HepG2 (cell line): ENCODE results near the gene MALRD1. TPM values are rescaled to one million over a fixed set of nuclear protein-coding genes. Genes with fewer than 3 reads are reported as not detected.

ENCODE experiments used
- ATAC-seq: fragments of 200-7000 bp; cut with Tn5 transposase; 3 replicates; pipeline ENCODE4 v1.9.1; 2020; ENCODE audit warnings: mild to moderate bottlenecking, moderate library complexity
- BruUV-seq: library from RNA; stranded (reverse); fragments of 400-500 nt; replicated peaks from 2 replicates; lab custom pipeline; 2021; lab: Mats Ljungman, UMichigan
- CTCF ChIA-PET: fragments of 300-600 bp; formaldehyde crosslinking; extraction: SDS; loops from one replicate; lab custom pipeline; 2021; ENCODE audit warnings: low total read pairs, inconsistent platforms, low intra/inter-chr PET ratio; lab: Yijun Ruan, JAX
- POLR2A ChIA-PET: fragments of 350-600 bp; sonication (Branson Sonifier 250); formaldehyde crosslinking; loops from one replicate; lab custom pipeline; 2020; ENCODE audit warnings: antibody characterized with exemption, inconsistent platforms; lab: Yijun Ruan, JAX
- DNase-seq: peaks from one replicate; pipeline ENCODE4 v3.0.0-alpha.2; 2015; ENCODE audit warnings: low spot score
- FAIRE-seq: peaks from 3 replicates; lab custom pipeline; 2011; peaks lifted over from hg19 to GRCh38; lab: Jason Lieb, UNC
- H2AFZ ChIP-seq: one replicate; pipeline ENCODE4 v1.6.1; 2011; ENCODE audit warnings: low read length, inconsistent platforms
- H3K27ac ChIP-seq: fragments of 300-600 bp; 3 replicates; pipeline ENCODE4 v1.8.0; 2011; ENCODE audit warnings: mixed run types, mild to moderate bottlenecking, mixed read lengths, low read length, inconsistent platforms; ENCODE audit not compliant: insufficient read depth; ENCODE audit errors: extremely low read length
- H3K27me3 ChIP-seq, 2 experiments: fragments of 200-600 bp in 1 of 2; 2 replicates in 1 of 2; 3 replicates in 1 of 2; pipeline versions ENCODE4 v1.6.0 to v1.8.0; 2011; ENCODE audit warnings: low read length in 2 of 2, mild to moderate bottlenecking in 2 of 2, moderate library complexity in 2 of 2, inconsistent platforms in 1 of 2; ENCODE audit not compliant: insufficient read depth in 2 of 2, control insufficient read depth in 1 of 2
- H3K36me3 ChIP-seq, 2 experiments: fragments of 200-600 bp in 1 of 2; replicated peaks in 1 of 2; 2 replicates in 1 of 2; 3 replicates in 1 of 2; pipeline versions ENCODE4 v1.5.1 to v1.8.0; 2011; ENCODE audit warnings: low read length in 2 of 2, inconsistent platforms in 1 of 2; ENCODE audit not compliant: insufficient read depth in 2 of 2, control insufficient read depth in 1 of 2
- H3K4me1 ChIP-seq: 2 replicates; pipeline ENCODE4 v1.5.1; 2012; ENCODE audit warnings: low read length, inconsistent platforms; ENCODE audit not compliant: insufficient read depth
- H3K4me2 ChIP-seq: 2 replicates; pipeline ENCODE4 v1.6.0; 2011; ENCODE audit warnings: low read depth, low read length, inconsistent platforms
- H3K4me3 ChIP-seq, 3 experiments: fragments of 200-600 bp in 1 of 3; sonication (generic), shearing (Covaris generic) in 1 of 3; replicated peaks in 1 of 3; 2 replicates each; pipeline ENCODE4 v1.5.1; 2011 to 2016; ENCODE audit warnings: low read length in 3 of 3, inconsistent platforms in 2 of 3, low read depth in 2 of 3, mild to moderate bottlenecking in 2 of 3, control low read depth in 1 of 3, mixed read lengths in 1 of 3; ENCODE audit not compliant: insufficient read depth in 1 of 3
- H3K79me2 ChIP-seq: one replicate; pipeline ENCODE4 v1.6.1; 2011; ENCODE audit warnings: low read length, inconsistent platforms; ENCODE audit not compliant: insufficient read depth
- H3K9ac ChIP-seq: 2 replicates; pipeline ENCODE4 v1.6.0; 2011; ENCODE audit warnings: mild to moderate bottlenecking, low read depth, low read length, inconsistent platforms; ENCODE audit not compliant: insufficient read depth
- H3K9me3 ChIP-seq: 2 replicates; pipeline ENCODE4 v1.5.1; 2012; ENCODE audit warnings: mild to moderate bottlenecking, low read length
- H4K20me1 ChIP-seq: 2 replicates; pipeline ENCODE4 v1.6.0; 2011; ENCODE audit warnings: inconsistent platforms, mild to moderate bottlenecking, low read length, moderate library complexity; ENCODE audit not compliant: insufficient read depth
- GMEB1 ChIP-seq: sonication (generic); formaldehyde crosslinking; IDR thresholded peaks from 2 replicates; pipeline ENCODE4 v1.5.1; 2020; ENCODE audit warnings: missing genetic modification reagents, mild to moderate bottlenecking, borderline replicate concordance
- MEF2D ChIP-seq: sonication (generic); formaldehyde crosslinking; IDR thresholded peaks from 2 replicates; pipeline ENCODE4 v1.5.1; 2020; ENCODE audit warnings: mild to moderate bottlenecking, missing genetic modification reagents
- PAXIP1 ChIP-seq: sonication (generic); formaldehyde crosslinking; conservative IDR thresholded peaks from 2 replicates; pipeline ENCODE4 v1.4.0; 2020; ENCODE audit warnings: mild to moderate bottlenecking, missing genetic modification reagents, moderate library complexity
- RERE ChIP-seq: IDR thresholded peaks from 2 replicates; pipeline ENCODE4 v1.6.1; 2016; ENCODE audit warnings: low read depth, missing genetic modification reagents, missing compliant biosample characterization
- ZNF543 ChIP-seq: sonication (generic); formaldehyde crosslinking; IDR thresholded peaks from 2 replicates; pipeline ENCODE4 v1.4.0; 2020; ENCODE audit warnings: mild to moderate bottlenecking, missing genetic modification reagents
- ZNF557 ChIP-seq: sonication (generic); formaldehyde crosslinking; IDR thresholded peaks from 2 replicates; pipeline ENCODE4 v1.4.0; 2020; ENCODE audit warnings: missing genetic modification reagents
- ZNF569 ChIP-seq: sonication (generic); formaldehyde crosslinking; IDR thresholded peaks from 2 replicates; pipeline ENCODE4 v1.5.0; 2020; ENCODE audit warnings: mild to moderate bottlenecking, missing genetic modification reagents, moderate library complexity, borderline replicate concordance
- ZNF660 ChIP-seq: sonication (generic); formaldehyde crosslinking; IDR thresholded peaks from 2 replicates; pipeline ENCODE4 v1.5.1; 2020; ENCODE audit warnings: mild to moderate bottlenecking, low read depth, missing genetic modification reagents, borderline replicate concordance
- ZNF772 ChIP-seq: sonication (generic); formaldehyde crosslinking; IDR thresholded peaks from 2 replicates; pipeline ENCODE4 v1.5.0; 2020; ENCODE audit warnings: mild to moderate bottlenecking, missing genetic modification reagents
- ZSCAN30 ChIP-seq: sonication (generic); formaldehyde crosslinking; IDR thresholded peaks from 2 replicates; pipeline ENCODE4 v1.5.0; 2020; ENCODE audit warnings: mild to moderate bottlenecking, missing genetic modification reagents
- WGBS: methylation state at CpG from one replicate; pipeline ENCODE4 v1.1.6; 2017; ENCODE audit warnings: low lambda C conversion rate; 5-methylcytosine and 5-hydroxymethylcytosine counted together
- in situ Hi-C: cut with HindIII; loops from 2 replicates; pipeline ENCODE4 v1.10.0; 2017; ENCODE audit warnings: low pct_unique_long_range_greater_than_20kb; ENCODE audit not compliant: extremely low pct_ligation_motif_present
- intact Hi-C: fragments of 100-400 bp; cut with micrococcal nuclease; formaldehyde crosslinking; loops from one replicate; pipeline ENCODE4 v1.10.0; 2022; ENCODE audit not compliant: unreplicated experiment
- polyA plus RNA-seq, 8 experiments: library from polyadenylated mRNA; depleted of rRNA in 3 of 8; stranded (reverse) in 7 of 8; unstranded in 1 of 8; fragments of >200 nt; fragmentation: Illumina TruSeq in 4 of 8; extraction: Trizol in 4 of 8; gene quantifications; 2 replicates each; pipeline versions ENCODE4 v1.2.1 to v1.2.3, GENCODE V29; 2011 to 2016; ENCODE audit warnings: low read depth in 4 of 8, missing spikeins in 1 of 8, mixed read lengths in 1 of 8; ENCODE audit not compliant: insufficient read depth in 1 of 8
- total RNA-seq, 5 experiments: library from RNA; depleted of rRNA; stranded (reverse); fragments of >200 nt; fragmentation: Illumina TruSeq; extraction: Trizol; gene quantifications; 2 replicates each; pipeline ENCODE4 v1.2.3, GENCODE V29; 2016; ENCODE audit warnings: low read depth in 1 of 5

The MALRD1 gene
- total and polyA plus RNA-seq, 2 of the 13 experiments (the other 11 are each of a cell fraction or from before 2014, with no cell fraction given), result 5.7 to 15.4 TPM

- TF ChIP-seq ZNF660 (CRISPR knock-in tag), result no peak
- no peak for TF ChIP-seq GMEB1
- no peak for TF ChIP-seq ZNF569
- no peak for TF ChIP-seq ZNF543 (CRISPR knock-in tag)
Measured at GRCh38 chr10:19195698-19196097, 147.1 kb downstream of the MALRD1 start (continued).

- ChIA-PET CTCF (no interaction called here), POLR2A (no interaction called here)
- ATAC-seq (no peak), DNase-seq (no peak), FAIRE-seq (no peak)
- Histone ChIP-seq H3K9me3 (no peaks in the 10 kb centered on the region), H3K79me2 (no peaks in the 10 kb centered on the region), H3K36me3 (no peaks in the 10 kb centered on the region), H3K27me3 (no peaks in the 10 kb centered on the region; a peak in 1 of 5 replicates), H3K4me2 (no peak overlapping the region), H3K9ac (no peak overlapping the region), H3K27ac (no peak overlapping the region), H2AFZ (no peak overlapping the region), H4K20me1 (no peaks in the 10 kb centered on the region), H3K4me3 (no peak overlapping the region), H3K4me1 (no peaks in the 10 kb centered on the region)
- WGBS, result 3% methylated on average over 2 of the region's 2 CpGs
- intact Hi-C loops (no loop called here), in situ Hi-C loops (no loop called here)
- BruUV-seq, result no TSS peak
- no peak for TF ChIP-seq RERE
- TF ChIP-seq PAXIP1, result no peak
- no peak for TF ChIP-seq ZNF772
- no peak for TF ChIP-seq MEF2D (CRISPR knock-in tag)
- TF ChIP-seq ZSCAN30 (CRISPR knock-in tag), result no peak
- TF ChIP-seq ZNF557 (CRISPR knock-in tag), result no peak
Measured at GRCh38 chr10:19200211-19200610, 151.6 kb downstream of the MALRD1 start.
